Measurements from ENCODE around the gene OST4.

The OST4 gene

DNA sequence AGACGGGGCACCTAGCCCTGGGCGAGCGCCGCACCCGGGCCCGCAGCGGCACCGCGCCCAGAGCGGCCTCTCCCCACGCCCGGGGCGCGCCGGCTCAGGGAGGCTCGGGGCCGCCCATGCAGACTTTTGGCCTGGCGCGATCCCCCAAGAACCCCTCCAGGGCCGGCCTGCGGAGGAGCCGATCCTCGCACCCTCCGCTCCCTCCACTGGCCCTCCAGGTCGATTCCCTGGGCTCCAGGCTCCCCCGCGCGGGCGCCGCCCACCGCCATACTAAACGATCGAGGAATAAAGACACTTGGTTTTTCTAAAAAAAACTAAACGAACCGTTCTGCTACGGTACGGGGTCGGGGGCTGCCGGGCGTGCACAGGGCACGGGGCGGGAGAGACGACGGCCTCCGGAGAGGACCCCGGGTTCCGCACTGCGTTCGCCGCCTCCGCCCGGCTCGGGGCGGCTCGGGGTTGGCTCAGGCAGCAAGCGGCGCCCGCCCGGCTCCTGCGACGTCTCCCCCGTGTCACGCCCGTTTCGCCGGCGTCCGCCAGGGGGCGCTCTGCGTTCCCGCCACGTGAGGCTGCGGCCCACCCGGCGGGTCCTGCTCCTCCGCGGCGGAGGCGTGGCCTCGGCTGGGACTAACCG is 14.8 kb upstream of the OST4 start:
- Histone ChIP-seq H3K27ac (peak overlapping the region; percentile 53), H3K36me3 (replicated peaks) (peaks cover 3% of the 10 kb centered on the region), H3K27me3 (replicated peaks) (no peaks in the 10 kb centered on the region), H3K4me3 (ENCODE audit: low read depth, low read length) (peak overlapping the region; percentile 59)
- TF ChIP-seq, protein P1, sequence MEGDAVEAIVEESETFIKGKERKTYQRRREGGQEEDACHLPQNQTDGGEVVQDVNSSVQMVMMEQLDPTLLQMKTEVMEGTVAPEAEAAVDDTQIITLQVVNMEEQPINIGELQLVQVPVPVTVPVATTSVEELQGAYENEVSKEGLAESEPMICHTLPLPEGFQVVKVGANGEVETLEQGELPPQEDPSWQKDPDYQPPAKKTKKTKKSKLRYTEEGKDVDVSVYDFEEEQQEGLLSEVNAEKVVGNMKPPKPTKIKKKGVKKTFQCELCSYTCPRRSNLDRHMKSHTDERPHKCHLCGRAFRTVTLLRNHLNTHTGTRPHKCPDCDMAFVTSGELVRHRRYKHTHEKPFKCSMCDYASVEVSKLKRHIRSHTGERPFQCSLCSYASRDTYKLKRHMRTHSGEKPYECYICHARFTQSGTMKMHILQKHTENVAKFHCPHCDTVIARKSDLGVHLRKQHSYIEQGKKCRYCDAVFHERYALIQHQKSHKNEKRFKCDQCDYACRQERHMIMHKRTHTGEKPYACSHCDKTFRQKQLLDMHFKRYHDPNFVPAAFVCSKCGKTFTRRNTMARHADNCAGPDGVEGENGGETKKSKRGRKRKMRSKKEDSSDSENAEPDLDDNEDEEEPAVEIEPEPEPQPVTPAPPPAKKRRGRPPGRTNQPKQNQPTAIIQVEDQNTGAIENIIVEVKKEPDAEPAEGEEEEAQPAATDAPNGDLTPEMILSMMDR (IDR thresholded peaks at IDR 0.05; ENCODE audit: low read depth, low read length, missing control alignments), result peak; percentile 61
- in situ Hi-C loops (cut with HindIII; ENCODE audit: low pct_ligation_motif_present, low sequenced_read_pairs), result no loop called here
- peak; percentile 86 for DNase-seq

DNA sequence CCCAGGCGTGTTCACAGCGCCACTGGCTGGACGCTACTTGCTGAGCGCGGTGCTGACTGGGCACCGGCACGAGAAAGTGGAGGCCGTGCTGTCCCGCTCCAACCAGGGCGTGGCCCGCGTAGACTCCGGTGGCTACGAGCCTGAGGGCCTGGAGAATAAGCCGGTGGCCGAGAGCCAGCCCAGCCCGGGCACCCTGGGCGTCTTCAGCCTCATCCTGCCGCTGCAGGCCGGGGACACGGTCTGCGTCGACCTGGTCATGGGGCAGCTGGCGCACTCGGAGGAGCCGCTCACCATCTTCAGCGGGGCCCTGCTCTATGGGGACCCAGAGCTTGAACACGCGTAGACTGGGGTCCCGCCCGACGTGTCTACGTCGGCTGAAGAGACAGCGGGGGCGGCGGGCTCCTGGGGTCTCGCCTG is 14.2 kb upstream of the OST4 start:
- peaks cover 3% of the 10 kb centered on the region for H3K36me3 ChIP-seq (replicated peaks)
- peak; percentile 50 for DNase-seq
- in situ Hi-C loops (cut with HindIII; ENCODE audit: low pct_ligation_motif_present, low sequenced_read_pairs), result no loop called here
- TF ChIP-seq, protein P1 (IDR thresholded peaks at IDR 0.05; ENCODE audit: low read depth, low read length, missing control alignments), result peak; percentile 62
- no peaks in the 10 kb centered on the region for H3K27me3 ChIP-seq (replicated peaks)
- peak overlapping the region; percentile 53 for H3K27ac ChIP-seq
- H3K4me3 ChIP-seq (ENCODE audit: low read depth, low read length), result peak overlapping the region; percentile 59

DNA sequence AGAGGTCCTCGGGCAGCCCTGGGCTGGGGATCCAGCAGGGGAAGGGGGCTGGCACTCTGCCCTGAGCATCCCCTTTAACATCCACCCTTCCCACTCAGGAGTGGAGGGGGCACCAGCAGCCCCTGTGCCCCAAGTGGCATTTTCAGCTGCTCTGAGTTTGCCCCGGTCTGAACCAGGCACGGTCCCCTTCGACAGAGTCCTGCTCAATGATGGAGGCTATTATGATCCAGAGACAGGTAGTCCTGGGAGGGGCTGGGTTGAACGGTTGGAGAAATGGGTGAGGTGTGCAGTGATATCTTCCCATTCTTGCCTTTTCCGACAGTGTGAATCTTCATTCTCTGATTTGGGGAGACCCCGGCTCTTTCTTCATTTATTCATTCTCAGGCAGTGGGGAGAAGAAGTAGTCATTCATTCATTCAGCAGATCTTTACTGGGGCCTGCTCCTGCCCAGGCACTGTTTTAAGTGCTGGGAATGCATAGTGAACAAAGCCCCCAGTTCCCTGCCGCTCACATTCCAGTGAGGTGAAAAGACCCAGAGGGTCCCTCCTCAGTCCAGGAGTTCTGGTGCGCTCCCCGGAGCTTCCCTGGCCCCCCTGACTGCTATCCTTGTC is 13.7 kb upstream of the OST4 start:
- in situ Hi-C loops (cut with HindIII; ENCODE audit: low pct_ligation_motif_present, low sequenced_read_pairs), result no loop called here
- Histone ChIP-seq H3K4me3 (ENCODE audit: low read depth, low read length) (peak overlapping the region; percentile 59), H3K27ac (no peak overlapping the region), H3K27me3 (replicated peaks) (no peaks in the 10 kb centered on the region), H3K36me3 (replicated peaks) (peaks cover 3% of the 10 kb centered on the region)
- DNase-seq, result no peak
- TF ChIP-seq, protein P1 (IDR thresholded peaks at IDR 0.05; ENCODE audit: low read depth, low read length, missing control alignments), result no peak

DNA sequence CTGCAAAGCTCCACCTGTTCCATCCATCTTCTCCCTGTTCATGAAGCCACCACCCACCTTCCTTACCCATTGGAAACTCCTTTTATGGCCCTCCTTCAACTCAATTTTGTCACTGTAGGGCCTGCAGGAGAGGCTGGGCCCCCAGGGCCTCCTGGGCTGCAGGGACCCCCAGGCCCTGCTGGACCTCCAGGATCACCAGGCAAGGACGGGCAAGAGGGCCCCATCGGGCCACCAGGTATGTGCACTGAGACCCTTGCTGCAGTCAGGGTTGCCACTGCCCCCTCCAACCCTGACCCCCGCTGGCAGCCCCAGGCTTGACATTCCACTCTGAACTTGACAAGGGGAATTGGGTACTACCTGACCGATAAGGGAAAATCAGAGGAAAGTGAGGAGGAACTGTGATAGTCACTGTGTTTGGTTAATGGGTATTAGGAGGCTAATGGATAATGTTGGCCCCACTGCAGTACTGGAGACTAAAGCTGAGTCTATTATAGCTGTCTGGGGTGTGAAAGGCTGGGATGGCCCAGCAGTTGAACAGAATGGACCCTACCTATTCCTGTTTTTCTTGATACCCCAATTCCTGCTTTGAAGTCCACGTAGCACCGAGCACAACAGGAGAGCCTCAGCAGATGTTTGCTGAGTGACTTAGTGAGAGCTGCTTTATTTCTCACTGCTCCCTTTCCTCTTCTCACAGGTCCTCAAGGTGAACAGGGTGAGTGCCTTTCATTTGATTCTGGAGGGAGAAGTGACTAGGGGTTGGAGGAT is 13.0 kb upstream of the OST4 start:
- peaks cover 3% of the 10 kb centered on the region for H3K36me3 ChIP-seq (replicated peaks)
- no peak overlapping the region for H3K27ac ChIP-seq
- in situ Hi-C loops (cut with HindIII; ENCODE audit: low pct_ligation_motif_present, low sequenced_read_pairs), result no loop called here
- no peak for DNase-seq
- TF ChIP-seq, protein P1 (IDR thresholded peaks at IDR 0.05; ENCODE audit: low read depth, low read length, missing control alignments), result no peak
- H3K4me3 ChIP-seq (ENCODE audit: low read depth, low read length), result no peak overlapping the region
- no peaks in the 10 kb centered on the region for H3K27me3 ChIP-seq (replicated peaks)

DNA sequence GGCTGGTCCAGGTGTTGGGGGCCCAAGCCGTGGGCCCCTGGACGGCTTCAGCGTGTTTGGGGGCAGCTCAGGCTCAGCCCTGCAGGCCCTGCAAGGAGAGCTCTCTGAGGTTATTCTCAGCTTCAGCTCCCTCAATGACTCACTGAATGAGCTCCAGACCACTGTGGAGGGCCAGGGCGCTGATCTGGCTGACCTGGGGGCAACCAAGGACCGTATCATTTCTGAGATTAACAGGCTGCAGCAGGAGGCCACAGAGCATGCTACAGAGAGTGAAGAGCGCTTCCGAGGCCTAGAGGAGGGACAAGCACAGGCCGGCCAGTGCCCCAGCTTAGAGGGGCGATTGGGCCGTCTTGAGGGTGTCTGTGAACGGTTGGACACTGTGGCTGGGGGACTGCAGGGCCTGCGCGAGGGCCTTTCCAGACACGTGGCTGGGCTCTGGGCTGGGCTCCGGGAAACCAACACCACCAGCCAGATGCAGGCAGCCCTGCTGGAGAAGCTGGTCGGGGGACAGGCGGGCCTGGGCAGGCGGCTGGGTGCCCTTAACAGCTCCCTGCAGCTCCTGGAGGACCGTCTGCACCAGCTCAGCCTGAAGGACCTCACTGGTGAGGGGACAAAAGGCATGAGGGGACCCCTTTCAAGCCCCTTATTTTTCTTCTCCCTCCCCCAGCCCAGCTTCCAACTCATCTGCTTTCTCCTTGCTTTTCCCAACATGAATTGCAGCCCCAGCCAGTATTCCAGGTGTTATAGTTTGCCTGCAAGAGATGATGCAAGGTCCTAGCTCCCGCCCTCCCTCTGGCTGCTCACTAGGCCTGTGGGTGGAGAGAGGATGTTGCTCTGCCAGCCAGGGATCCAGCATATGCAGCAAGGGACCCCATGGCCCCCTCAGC is 12.2 kb upstream of the OST4 start:
- TF ChIP-seq, protein P1 (IDR thresholded peaks at IDR 0.05; ENCODE audit: low read depth, low read length, missing control alignments), result no peak
- Histone ChIP-seq H3K27me3 (replicated peaks) (no peaks in the 10 kb centered on the region), H3K4me3 (ENCODE audit: low read depth, low read length) (no peak overlapping the region), H3K36me3 (replicated peaks) (peaks cover 3% of the 10 kb centered on the region), H3K27ac (no peak overlapping the region)
- in situ Hi-C loops (cut with HindIII; ENCODE audit: low pct_ligation_motif_present, low sequenced_read_pairs), result no loop called here
- no peak for DNase-seq

Measured in brain microvascular endothelial cell (primary cell).